H1 (cell line): ENCODE results near the gene DICER1. TPM values are rescaled to one million over a fixed set of nuclear protein-coding genes. Genes with fewer than 3 reads are reported as not detected.

Experiments
- CTCF ChIA-PET: fragments of 300-600 bp; sonication (Branson Sonifier 250); formaldehyde crosslinking; loops from one replicate; lab custom pipeline; 2021; ENCODE audit not compliant: partially characterized antibody; lab: Charles Lee
- POLR2A ChIA-PET: fragments of 300-600 bp; sonication (Branson Sonifier 250); formaldehyde crosslinking; loops from one replicate; lab custom pipeline; 2021; ENCODE audit warnings: inconsistent platforms; ENCODE audit not compliant: partially characterized antibody; lab: Charles Lee
- DNase-seq, 2 experiments: peaks; one replicate each; pipeline versions ENCODE4 v3.0.0 to v3.0.0-alpha.2; 2010 to 2022; ENCODE audit warnings: low spot score in 2 of 2, low read depth in 1 of 2, mixed read lengths in 1 of 2
- FAIRE-seq: peaks from 2 replicates; lab custom pipeline; 2011; peaks lifted over from hg19 to GRCh38; lab: Jason Lieb, UNC
- H2AFZ ChIP-seq: 2 replicates; pipeline ENCODE4 v1.8.1; 2012; ENCODE audit warnings: low read length, inconsistent platforms
- H2AK5ac ChIP-seq: 2 replicates; pipeline ENCODE4 v1.6.1; 2013; ENCODE audit warnings: low read depth, low read length
- H2BK120ac ChIP-seq: replicated peaks from 2 replicates; pipeline ENCODE3; 2013; ENCODE audit warnings: low read depth, low read length, inconsistent platforms
- H2BK12ac ChIP-seq: 2 replicates; pipeline ENCODE4 v1.6.1; 2013; ENCODE audit warnings: low read depth, low read length
- H2BK15ac ChIP-seq: 2 replicates; pipeline ENCODE4 v1.6.1; 2013; ENCODE audit warnings: low read length
- H2BK20ac ChIP-seq: 2 replicates; pipeline ENCODE4 v1.6.1; 2013; ENCODE audit warnings: low read length
- H2BK5ac ChIP-seq: 2 replicates; pipeline ENCODE4 v1.6.1; 2013; ENCODE audit warnings: low read depth, low read length
- H3K14ac ChIP-seq: 2 replicates; pipeline ENCODE4 v1.6.1; 2013; ENCODE audit warnings: inconsistent platforms; ENCODE audit not compliant: insufficient read length
- H3K18ac ChIP-seq: 2 replicates; pipeline ENCODE4 v1.6.1; 2013; ENCODE audit warnings: low read length; ENCODE audit errors: extremely low read depth
- H3K23ac ChIP-seq: 2 replicates; pipeline ENCODE4 v1.6.1; 2013; ENCODE audit warnings: inconsistent platforms; ENCODE audit not compliant: insufficient read length
- H3K23me2 ChIP-seq: 2 replicates; pipeline ENCODE4 v1.6.1; 2013; ENCODE audit warnings: low read depth, low read length
- H3K27ac ChIP-seq: 2 replicates; pipeline ENCODE4 v1.6.1; 2011; ENCODE audit warnings: low read depth, low read length, inconsistent platforms
- H3K27me3 ChIP-seq, 4 experiments: replicated peaks in 1 of 4; 1 replicate in 1 of 4; 2 replicates in 3 of 4; pipeline versions ENCODE4 v1.6.1 to v1.8.1; 2011 to 2013; ENCODE audit warnings: low read length in 3 of 4, mild to moderate bottlenecking in 3 of 4, inconsistent platforms in 2 of 4, mixed read lengths in 2 of 4, moderate library complexity in 1 of 4; ENCODE audit not compliant: control insufficient read depth in 3 of 4, insufficient read depth in 3 of 4; ENCODE audit errors: extremely low read depth in 1 of 4
- H3K36me3 ChIP-seq, 4 experiments: 2 replicates each; pipeline versions ENCODE4 v1.6.1 to v1.8.1; 2011 to 2013; ENCODE audit warnings: mild to moderate bottlenecking in 4 of 4, low read length in 3 of 4, moderate library complexity in 2 of 4, control low read depth in 1 of 4, inconsistent platforms in 1 of 4; ENCODE audit not compliant: insufficient read depth in 4 of 4, control insufficient read depth in 2 of 4
- H3K4ac ChIP-seq: replicated peaks from 2 replicates; pipeline ENCODE3; 2013; ENCODE audit warnings: low read length, low read depth, mixed read lengths, inconsistent platforms; ENCODE audit not compliant: insufficient read length
- H3K4me1 ChIP-seq, 4 experiments: replicated peaks in 1 of 4; 1 replicate in 1 of 4; 2 replicates in 3 of 4; pipeline versions ENCODE4 v1.6.1 to v1.8.1; 2011 to 2013; ENCODE audit warnings: low read length in 3 of 4, inconsistent platforms in 2 of 4, mixed read lengths in 1 of 4; ENCODE audit not compliant: insufficient read depth in 4 of 4, control insufficient read depth in 3 of 4
- H3K4me2 ChIP-seq, 2 experiments: 2 replicates each; pipeline versions ENCODE4 v1.6.1 to v1.8.1; 2011 to 2013; ENCODE audit warnings: low read depth in 2 of 2, low read length in 2 of 2, control low read depth in 1 of 2, inconsistent platforms in 1 of 2, mild to moderate bottlenecking in 1 of 2; ENCODE audit not compliant: insufficient read depth in 1 of 2
- H3K4me3 ChIP-seq, 4 experiments: fragments of 200-600, 300-600 bp in 1 of 4; sonication (generic), shearing (Covaris generic), sonication (Bioruptor Twin) in 1 of 4; 2 replicates each; pipeline versions ENCODE4 v1.5.1 to v1.8.1; 2011 to 2016; ENCODE audit warnings: low read length in 4 of 4, low read depth in 3 of 4, control low read depth in 2 of 4, inconsistent platforms in 2 of 4, mild to moderate bottlenecking in 2 of 4, mixed read lengths in 1 of 4, moderate library complexity in 1 of 4; ENCODE audit not compliant: insufficient read depth in 2 of 4; ENCODE audit errors: extremely low read depth in 1 of 4
- H3K56ac ChIP-seq: replicated peaks from 2 replicates; pipeline ENCODE3; 2013; ENCODE audit warnings: low read depth, mild to moderate bottlenecking, mixed read lengths, low read length, inconsistent platforms; ENCODE audit not compliant: insufficient read length
- H3K79me1 ChIP-seq: 2 replicates; pipeline ENCODE4 v1.6.1; 2013; ENCODE audit warnings: low read depth, low read length, control low read depth
- H3K79me2 ChIP-seq, 2 experiments: 2 replicates each; pipeline versions ENCODE4 v1.6.1 to v1.8.1; 2012 to 2013; ENCODE audit warnings: low read length in 2 of 2, mild to moderate bottlenecking in 2 of 2, inconsistent platforms in 1 of 2; ENCODE audit not compliant: insufficient read depth in 2 of 2, control insufficient read depth in 1 of 2
- H3K9ac ChIP-seq, 4 experiments: replicated peaks in 1 of 4; 1 replicate in 1 of 4; 2 replicates in 3 of 4; pipeline versions ENCODE4 v1.6.1 to v1.8.1; 2011 to 2013; ENCODE audit warnings: low read depth in 3 of 4, low read length in 3 of 4, control low read depth in 2 of 4, mild to moderate bottlenecking in 2 of 4, moderate library complexity in 2 of 4, inconsistent platforms in 1 of 4; ENCODE audit errors: extremely low read depth in 1 of 4
- H3K9me3 ChIP-seq, 2 experiments: 2 replicates each; pipeline versions ENCODE4 v1.6.1 to v1.8.1; 2012 to 2013; ENCODE audit warnings: mild to moderate bottlenecking in 2 of 2, moderate library complexity in 2 of 2, control low read depth in 1 of 2, inconsistent platforms in 1 of 2, low read depth in 1 of 2, low read length in 1 of 2, mixed read lengths in 1 of 2; ENCODE audit not compliant: insufficient read depth in 2 of 2
- H4K20me1 ChIP-seq, 2 experiments: replicated peaks in 1 of 2; 2 replicates each; pipeline versions ENCODE3 to v1.8.1; 2011 to 2013; ENCODE audit warnings: inconsistent platforms in 2 of 2, low read length in 2 of 2, mild to moderate bottlenecking in 1 of 2; ENCODE audit not compliant: insufficient read depth in 2 of 2, control insufficient read depth in 1 of 2
- H4K5ac ChIP-seq: 2 replicates; pipeline ENCODE4 v1.6.1; 2013; ENCODE audit warnings: low read length, low read depth, mixed read lengths, inconsistent platforms; ENCODE audit not compliant: insufficient read length
- H4K8ac ChIP-seq: 2 replicates; pipeline ENCODE4 v1.8.0; 2013; ENCODE audit warnings: mild to moderate bottlenecking, moderate library complexity, low read length, inconsistent platforms; ENCODE audit not compliant: insufficient read depth; ENCODE audit errors: extremely low read depth
- H4K91ac ChIP-seq: replicated peaks from 2 replicates; pipeline ENCODE3; 2013; ENCODE audit warnings: low read length, mixed read lengths, inconsistent platforms; ENCODE audit not compliant: insufficient read length
- ASH2L ChIP-seq: fragments of 200-600, 300-600 bp; sonication (generic); IDR thresholded peaks from one replicate; pipeline ENCODE4 v1.7.1; 2017; ENCODE audit warnings: low read length
- BCL11A ChIP-seq, 2 experiments: IDR thresholded peaks; one replicate each; pipeline ENCODE4 v1.6.1; 2011; ENCODE audit warnings: low read depth in 2 of 2, low read length in 2 of 2, mild to moderate bottlenecking in 2 of 2
- BRCA1 ChIP-seq: IDR thresholded peaks from 2 replicates; pipeline ENCODE4 v1.6.1; 2012; ENCODE audit warnings: low read depth, low read length, improper control_type of control experiment
- CEBPB ChIP-seq: IDR thresholded peaks from 2 replicates; pipeline ENCODE4 v1.6.1; 2012; ENCODE audit warnings: low read depth, low read length
- EGR1 ChIP-seq: IDR thresholded peaks from 2 replicates; pipeline ENCODE4 v1.6.1; 2011; ENCODE audit warnings: low read depth, low read length, borderline replicate concordance
- GABPA ChIP-seq: IDR thresholded peaks from 2 replicates; pipeline ENCODE4 v1.6.1; 2011; ENCODE audit warnings: mild to moderate bottlenecking, low read length, moderate library complexity, borderline replicate concordance; ENCODE audit not compliant: insufficient read depth
- KDM1A ChIP-seq: fragments of 200-600, 300-600 bp; sonication (generic); IDR thresholded peaks from 2 replicates; pipeline ENCODE4 v1.7.1; 2016; ENCODE audit warnings: mild to moderate bottlenecking, low read length, borderline replicate concordance
- MAFK ChIP-seq: IDR thresholded peaks from 2 replicates; pipeline ENCODE4 v1.6.1; 2012; ENCODE audit warnings: low read depth, mild to moderate bottlenecking, improper control_type of control experiment, low read length
- POLR2A ChIP-seq, 2 experiments: IDR thresholded peaks; 1 replicate in 1 of 2; 2 replicates in 1 of 2; pipeline ENCODE4 v1.6.1; 2011; ENCODE audit warnings: low read depth in 2 of 2, low read length in 2 of 2, mild to moderate bottlenecking in 2 of 2; ENCODE audit errors: control extremely low read depth in 1 of 2
- POLR2AphosphoS5 ChIP-seq: IDR thresholded peaks from 2 replicates; pipeline ENCODE4 v1.6.1; 2011; ENCODE audit warnings: low read depth, low read length
- RFX5 ChIP-seq: IDR thresholded peaks from 2 replicates; pipeline ENCODE4 v1.6.1; 2011; ENCODE audit warnings: low read depth, low read length, improper control_type of control experiment, borderline replicate concordance
- SP2 ChIP-seq: IDR thresholded peaks from 2 replicates; pipeline ENCODE4 v1.6.1; 2012; ENCODE audit warnings: mild to moderate bottlenecking, low read length, inconsistent platforms
- TEAD4 ChIP-seq: IDR thresholded peaks from 2 replicates; pipeline ENCODE4 v1.6.1; 2012; ENCODE audit warnings: low read depth, low read length, inconsistent platforms, mixed read lengths
- YY1 ChIP-seq: IDR thresholded peaks from 2 replicates; pipeline ENCODE4 v1.6.1; 2011; ENCODE audit warnings: low read depth, mild to moderate bottlenecking, low read length
- WGBS, 2 experiments: shearing (Covaris generic) in 1 of 2; methylation state at CpG; one replicate each; pipeline versions ENCODE4 v1.1.6 to v1.1.7; 2013 to 2015; ENCODE audit warnings: low lambda C conversion rate in 2 of 2, mixed read lengths in 2 of 2, inconsistent platforms in 1 of 2, low coverage in 1 of 2, missing lambda C conversion rate in 1 of 2; ENCODE audit not compliant: insufficient replicate concordance in 2 of 2, insufficient coverage in 1 of 2, insufficient read length in 1 of 2; ENCODE audit errors: extremely low coverage in 1 of 2, missing lambda C conversion rate in 1 of 2; 5-methylcytosine and 5-hydroxymethylcytosine counted together
- polyA plus RNA-seq, 7 experiments: library from polyadenylated mRNA; depleted of rRNA in 3 of 7; stranded (reverse) in 5 of 7; unstranded in 2 of 7; fragments of >200 nt in 5 of 7; fragments of 200-250 nt in 2 of 7; gene quantifications; 1 replicate in 5 of 7; 2 replicates in 1 of 7; 4 replicates in 1 of 7; pipeline versions ENCODE4 v1.2.1 to v1.2.3, GENCODE V29; 2011 to 2013; ENCODE audit warnings: missing spikeins in 2 of 7, mixed read lengths in 2 of 7
- total RNA-seq: library from RNA; stranded (reverse); fragmentation: NEBNext Ultra II Directional; extraction: Animal tissue kit (Norgen Biotek cat#: 25700); gene quantifications from 2 replicates; pipeline ENCODE4 v1.2.1, GENCODE V29; 2021
- TF ChIP-seq, protein P1 (sequence below): IDR thresholded peaks from 2 replicates; pipeline ENCODE4 v1.6.1; 2012; ENCODE audit warnings: low read length, inconsistent platforms

Gene DICER1
- total and polyA plus RNA-seq, 2 of the 8 experiments (the other 6 are each of a cell fraction or from before 2014, with no cell fraction given), result 11.9 to 61.8 TPM

DNA sequence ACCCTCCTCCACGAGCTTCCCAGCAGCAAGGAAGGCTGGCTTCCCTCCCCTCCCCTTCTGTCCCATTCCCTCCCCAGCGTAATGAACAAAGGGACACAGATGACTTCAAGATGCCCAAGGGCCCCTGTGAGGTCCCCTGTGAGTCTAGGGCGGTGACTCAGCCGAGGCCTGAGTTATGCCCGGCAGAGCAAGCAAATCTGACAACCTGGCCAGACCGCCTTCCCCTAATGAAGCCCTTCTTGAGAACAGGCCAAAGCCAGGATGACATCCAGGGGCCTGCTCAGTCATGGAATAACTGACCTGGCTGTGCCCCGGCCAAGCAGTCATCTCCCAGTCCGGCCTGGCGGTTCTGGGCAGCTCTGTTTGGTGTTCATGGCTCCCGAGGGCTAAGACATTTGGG, 89.2 kb downstream of the DICER1 start:
- ChIA-PET POLR2A (interaction anchor here (1.1 kb wide), 1 partner anchor 13 kb away, joined by 3 read pairs; no protein-coding TSS in a partner anchor), CTCF (interaction anchor here (0.8 to 1.4 kb wide), 4 partner anchors 12 to 416 kb away, joined by 3 read pairs; no protein-coding TSS in a partner anchor)
- Histone ChIP-seq H2AFZ (no peak overlapping the region), H4K8ac (no peak overlapping the region), H4K91ac (no peak overlapping the region), H4K5ac (no peak overlapping the region), H3K4me2 (no peak overlapping the region), H2BK120ac (no peak overlapping the region), H3K27me3 (no peaks in the 10 kb centered on the region), H3K4me1 (no peaks in the 10 kb centered on the region), H3K79me1 (no peaks in the 10 kb centered on the region), H4K20me1 (peaks cover 0 to 7% of the 10 kb centered on the region in 2 experiments), H2AK5ac (no peak overlapping the region), H3K14ac (no peak overlapping the region), H3K56ac (no peak overlapping the region), H3K4ac (no peak overlapping the region), H3K27ac (no peak overlapping the region), H2BK15ac (no peak overlapping the region), H3K23ac (no peak overlapping the region), H2BK5ac (no peak overlapping the region), H3K9ac (no peak overlapping the region), H2BK20ac (no peak overlapping the region), H3K23me2 (peaks cover 8% of the 10 kb centered on the region; the same call in 1 of the 2 replicates), H3K36me3 (no peaks in the 10 kb centered on the region), H3K79me2 (no peaks in the 10 kb centered on the region), H3K18ac (no peak overlapping the region), H3K9me3 (no peaks in the 10 kb centered on the region), H2BK12ac (no peak overlapping the region), H3K4me3 (no peak overlapping the region)
- FAIRE-seq, result no peak
- DNase-seq, result no peak
- 86% methylated on average over 10 of the region's 10 CpGs; no CpG with 5 or more reads in 1 of the 2 experiments for WGBS, 2 experiments
- TF ChIP-seq GABPA (no peak), YY1 (no peak), CEBPB (no peak), POLR2AphosphoS5 (no peak), RFX5 (no peak), KDM1A (no peak), EGR1 (no peak), MAFK (no peak), POLR2A (IDR thresholded peaks at IDR 0.05; ENCODE audit: control extremely low read depth in 1 of 2, low read depth in 2 of 2, low read length in 2 of 2) (no peak), SP2 (no peak), BCL11A (IDR thresholded peaks at IDR 0.05; ENCODE audit: low read depth in 2 of 2, low read length in 2 of 2) (no peak), ASH2L (no peak), BRCA1 (no peak), TEAD4 (no peak)
- TF ChIP-seq, protein P1, sequence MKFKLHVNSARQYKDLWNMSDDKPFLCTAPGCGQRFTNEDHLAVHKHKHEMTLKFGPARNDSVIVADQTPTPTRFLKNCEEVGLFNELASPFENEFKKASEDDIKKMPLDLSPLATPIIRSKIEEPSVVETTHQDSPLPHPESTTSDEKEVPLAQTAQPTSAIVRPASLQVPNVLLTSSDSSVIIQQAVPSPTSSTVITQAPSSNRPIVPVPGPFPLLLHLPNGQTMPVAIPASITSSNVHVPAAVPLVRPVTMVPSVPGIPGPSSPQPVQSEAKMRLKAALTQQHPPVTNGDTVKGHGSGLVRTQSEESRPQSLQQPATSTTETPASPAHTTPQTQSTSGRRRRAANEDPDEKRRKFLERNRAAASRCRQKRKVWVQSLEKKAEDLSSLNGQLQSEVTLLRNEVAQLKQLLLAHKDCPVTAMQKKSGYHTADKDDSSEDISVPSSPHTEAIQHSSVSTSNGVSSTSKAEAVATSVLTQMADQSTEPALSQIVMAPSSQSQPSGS, result no peak
